Frontal cortex (tissue), 4 donors: ENCODE data around the gene GTF2I. TPM values are rescaled to one million over a fixed set of nuclear protein-coding genes. Genes with fewer than 3 reads are reported as not detected.
"Not testable (repeated sequence)": the region's sequence is repeated elsewhere in the genome, so short reads cannot be mapped to it uniquely, and the experiment has no call there.

ENCODE experiments used
- DNase-seq, 2 donors: peaks; one replicate each; pipeline ENCODE4 v3.0.0; 2012; ENCODE audit warnings: low spot score in 2 of 2
- FAIRE-seq: peaks from 2 replicates; lab custom pipeline; 2012; peaks lifted over from hg19 to GRCh38; lab: Jason Lieb, UNC
- total RNA-seq: library from RNA; depleted of rRNA; stranded (reverse); fragments of >200 nt; gene quantifications from one replicate; pipeline ENCODE4 v1.2.3, GENCODE V29; 2014
- donor health status: control.
- donor health status: control.
- donor health status: control.

The GTF2I gene
- total RNA-seq, 1 donor from 2014 or later = 236 TPM

- no peak for FAIRE-seq
- no peak for DNase-seq
These were observed 51.2 kb downstream of the GTF2I start for GRCh38 chr7:74708569-74709275.

GRCh38 chr7:74709880-74710671 lies 52.6 kb downstream of the GTF2I start:
- FAIRE-seq (no peak), DNase-seq (no peak)

GRCh38 chr7:74713567-74713966 lies 56.0 kb downstream of the GTF2I start:
- FAIRE-seq (no peak), DNase-seq (no peak)

GRCh38 chr7:74717889-74718288 lies 60.4 kb downstream of the GTF2I start:
- FAIRE-seq (no peak), DNase-seq (no peak)

- DNase-seq (no peak), FAIRE-seq (no peak)
These were observed 60.8 kb downstream of the GTF2I start for GRCh38 chr7:74718336-74718735.

- no peak for FAIRE-seq
- DNase-seq = no peak
These were observed 64.6 kb downstream of the GTF2I start for GRCh38 chr7:74722153-74722552.

- DNase-seq (no peak), FAIRE-seq (no peak)
These were observed 68.3 kb downstream of the GTF2I start for GRCh38 chr7:74725840-74726239.

GRCh38 chr7:74726309-74727101 lies 69.0 kb downstream of the GTF2I start:
- FAIRE-seq = no peak
- no peak for DNase-seq

- not testable (repeated sequence) for FAIRE-seq
These were observed 71.2 kb downstream of the GTF2I start for GRCh38 chr7:74728686-74729085.

GRCh38 chr7:74730186-74730585 lies 72.7 kb downstream of the GTF2I start:
- DNase-seq = not testable (repeated sequence)
- peak; percentile 51 for FAIRE-seq

More at GRCh38 chr7:74728686-74729085, 71.2 kb downstream of the GTF2I start:
- DNase-seq = not testable (repeated sequence)

GRCh38 chr7:74739974-74740703 lies 82.6 kb downstream of the GTF2I start:
- DNase-seq, FAIRE-seq: not testable (repeated sequence)

GRCh38 chr7:74743936-74744557 lies 86.5 kb downstream of the GTF2I start:
- DNase-seq, FAIRE-seq: not testable (repeated sequence)

- not testable (repeated sequence) for FAIRE-seq, DNase-seq
These were observed 96.5 kb downstream of the GTF2I start for GRCh38 chr7:74753921-74754482.

- not testable (repeated sequence) for FAIRE-seq, DNase-seq
These were observed 99.2 kb downstream of the GTF2I start for GRCh38 chr7:74756673-74757072.

GRCh38 chr7:74758268-74758667 lies 100.8 kb downstream of the GTF2I start:
- not testable (repeated sequence) for FAIRE-seq, DNase-seq

GRCh38 chr7:74758982-74759381 lies 101.5 kb downstream of the GTF2I start:
- DNase-seq, FAIRE-seq: not testable (repeated sequence)

- not testable (repeated sequence) for DNase-seq
These were observed 107.8 kb downstream of the GTF2I start for GRCh38 chr7:74765205-74765918.

GRCh38 chr7:74766509-74766908 lies 109.0 kb downstream of the GTF2I start:
- not testable (repeated sequence) for FAIRE-seq, DNase-seq

More at GRCh38 chr7:74765205-74765918, 107.8 kb downstream of the GTF2I start:
- not testable (repeated sequence) for FAIRE-seq
